GM10248 (cell line): ENCODE measurements around the gene CSF1.

Experiments used
- CTCF ChIA-PET: fragments of 300-600 bp; sonication (Branson Sonifier 250); formaldehyde crosslinking; extraction: SDS; loops from one replicate; lab custom pipeline; 2021; ENCODE audit warnings: antibody characterized with exemption; lab: Yijun Ruan, JAX
- POLR2A ChIA-PET: fragments of 350-650 bp; sonication (Branson Sonifier 250); formaldehyde crosslinking; extraction: SDS; loops from one replicate; lab custom pipeline; 2020; ENCODE audit warnings: antibody characterized with exemption; lab: Yijun Ruan, JAX
- DNase-seq: peaks from one replicate; pipeline ENCODE4 v3.0.0; 2012; ENCODE audit errors: extremely low spot score
- CTCF ChIP-seq: IDR thresholded peaks from 2 replicates; pipeline ENCODE4 v1.5.1; 2012; ENCODE audit warnings: mild to moderate bottlenecking, low read depth; ENCODE audit errors: extremely low read depth, missing control alignments, control extremely low read depth

Gene CSF1

GRCh38 chr1:109906160-109906838, 4.3 kb upstream of the CSF1 start:
- ChIA-PET POLR2A (interaction anchor here (0.7 kb wide), 1 partner anchor 12 kb away, joined by 3 read pairs; no protein-coding TSS in a partner anchor), CTCF (interaction anchor here (0.6 to 2.9 kb wide), 4 partner anchors 16 to 361 kb away, joined by 3 to 18 read pairs (median 4); partner anchors contain the start of gene AHCYL1)
- no peak for TF ChIP-seq CTCF
- peak; percentile 89 for DNase-seq

GRCh38 chr1:109906839-109907180, 3.8 kb upstream of the CSF1 start:
- TF ChIP-seq CTCF, result no peak
- no peak for DNase-seq
- POLR2A ChIA-PET, result interaction anchor here (0.7 kb wide), 1 partner anchor 12 kb away, joined by 3 read pairs; no protein-coding TSS in a partner anchor
- CTCF ChIA-PET, result interaction anchor here (0.6 to 2.9 kb wide), 4 partner anchors 11 to 361 kb away, joined by 3 to 18 read pairs (median 4); partner anchors contain the start of gene AHCYL1

GRCh38 chr1:109907190-109907774, 3.4 kb upstream of the CSF1 start:
- no peak for TF ChIP-seq CTCF
- CTCF ChIA-PET, result interaction anchor here (1.2 to 2.9 kb wide), 5 partner anchors 10 to 362 kb away, joined by 4 to 18 read pairs (median 4); partner anchors contain the start of gene AHCYL1
- POLR2A ChIA-PET, result interaction anchor here (0.7 kb wide), 1 partner anchor 12 kb away, joined by 3 read pairs; no protein-coding TSS in a partner anchor
- DNase-seq, result no peak

- CTCF ChIA-PET, result interaction anchor here (1.1 to 2.9 kb wide), 4 partner anchors 13 to 121 kb away, joined by 3 to 18 read pairs (median 4); partner anchors contain the start of gene AHCYL1
- DNase-seq, result no peak
- POLR2A ChIA-PET, result no interaction called here
- TF ChIP-seq CTCF, result no peak
Observed at GRCh38 chr1:109908836-109909235, 1.8 kb upstream of the CSF1 start.

- ChIA-PET CTCF (no interaction called here), POLR2A (interaction anchor here (0.7 kb wide), 1 partner anchor 253 kb away, joined by 3 read pairs; the partner anchor contains the start of gene GSTM4)
- no peak for TF ChIP-seq CTCF
- DNase-seq, result no peak
Observed at GRCh38 chr1:109909561-109909960, 1.1 kb upstream of the CSF1 start.
